ENCODE measurements around the gene LAMC1.

LAMC1 gene

GRCh38 chr1:182993746-182994145 lies 29.5 kb upstream of the LAMC1 start:
- H3K9ac ChIP-seq = no peak overlapping the region
- H3K27ac ChIP-seq = no peak overlapping the region
- H2AFZ ChIP-seq (ENCODE audit: low read depth) = no peak overlapping the region
- no peaks in the 10 kb centered on the region for H4K20me1 ChIP-seq (ENCODE audit: insufficient read depth)
- no peaks in the 10 kb centered on the region for H3K27me3 ChIP-seq (ENCODE audit: insufficient read depth, low read depth)
- no peaks in the 10 kb centered on the region for H3K79me2 ChIP-seq (ENCODE audit: insufficient read depth, low read depth)
- no peak overlapping the region for H3K4me3 ChIP-seq (IDR thresholded peaks at IDR 0.05; ENCODE audit: insufficient read depth, low read depth, low read length)
- H3K36me3 ChIP-seq (ENCODE audit: insufficient read depth) = no peaks in the 10 kb centered on the region
- H3K4me2 ChIP-seq = no peak overlapping the region
- no peaks in the 10 kb centered on the region for H3K4me1 ChIP-seq (ENCODE audit: low read depth, poor library complexity, severe bottlenecking)
- TF ChIP-seq, protein P1, sequence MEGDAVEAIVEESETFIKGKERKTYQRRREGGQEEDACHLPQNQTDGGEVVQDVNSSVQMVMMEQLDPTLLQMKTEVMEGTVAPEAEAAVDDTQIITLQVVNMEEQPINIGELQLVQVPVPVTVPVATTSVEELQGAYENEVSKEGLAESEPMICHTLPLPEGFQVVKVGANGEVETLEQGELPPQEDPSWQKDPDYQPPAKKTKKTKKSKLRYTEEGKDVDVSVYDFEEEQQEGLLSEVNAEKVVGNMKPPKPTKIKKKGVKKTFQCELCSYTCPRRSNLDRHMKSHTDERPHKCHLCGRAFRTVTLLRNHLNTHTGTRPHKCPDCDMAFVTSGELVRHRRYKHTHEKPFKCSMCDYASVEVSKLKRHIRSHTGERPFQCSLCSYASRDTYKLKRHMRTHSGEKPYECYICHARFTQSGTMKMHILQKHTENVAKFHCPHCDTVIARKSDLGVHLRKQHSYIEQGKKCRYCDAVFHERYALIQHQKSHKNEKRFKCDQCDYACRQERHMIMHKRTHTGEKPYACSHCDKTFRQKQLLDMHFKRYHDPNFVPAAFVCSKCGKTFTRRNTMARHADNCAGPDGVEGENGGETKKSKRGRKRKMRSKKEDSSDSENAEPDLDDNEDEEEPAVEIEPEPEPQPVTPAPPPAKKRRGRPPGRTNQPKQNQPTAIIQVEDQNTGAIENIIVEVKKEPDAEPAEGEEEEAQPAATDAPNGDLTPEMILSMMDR (conservative IDR thresholded peaks at IDR 0.05; ENCODE audit: low read depth, low read length) = no peak

DNA sequence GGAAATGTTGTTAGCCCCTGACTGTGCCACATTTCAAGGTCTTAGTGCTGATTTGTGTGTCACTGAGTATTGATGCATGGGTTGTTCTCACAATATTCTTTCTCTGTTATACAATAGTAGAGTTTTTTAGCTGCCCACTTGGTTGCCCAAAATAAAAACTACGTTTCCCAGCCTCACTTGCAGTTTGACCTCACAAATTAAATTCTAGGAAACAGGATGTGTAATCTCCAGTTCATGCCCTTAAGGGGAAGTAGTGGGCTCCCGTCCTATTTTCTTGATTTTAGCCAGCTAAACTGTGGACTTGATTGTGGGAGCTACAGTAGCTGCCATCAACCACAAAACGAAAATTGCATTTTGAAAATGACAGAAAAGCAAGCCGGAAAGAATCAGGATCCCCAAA lies 27.3 kb upstream of the LAMC1 start:
- H3K27me3 ChIP-seq (ENCODE audit: insufficient read depth, low read depth) = no peaks in the 10 kb centered on the region
- H3K4me3 ChIP-seq (IDR thresholded peaks at IDR 0.05; ENCODE audit: insufficient read depth, low read depth, low read length) = no peak overlapping the region
- no peaks in the 10 kb centered on the region for H4K20me1 ChIP-seq (ENCODE audit: insufficient read depth)
- no peak overlapping the region for H2AFZ ChIP-seq (ENCODE audit: low read depth)
- TF ChIP-seq, protein P1 (conservative IDR thresholded peaks at IDR 0.05; ENCODE audit: low read depth, low read length) = no peak
- H3K4me1 ChIP-seq (ENCODE audit: low read depth, poor library complexity, severe bottlenecking) = no peaks in the 10 kb centered on the region
- H3K9ac ChIP-seq = no peak overlapping the region
- H3K79me2 ChIP-seq (ENCODE audit: insufficient read depth, low read depth) = no peaks in the 10 kb centered on the region
- H3K4me2 ChIP-seq = no peak overlapping the region
- no peaks in the 10 kb centered on the region for H3K36me3 ChIP-seq (ENCODE audit: insufficient read depth)
- no peak overlapping the region for H3K27ac ChIP-seq

DNA sequence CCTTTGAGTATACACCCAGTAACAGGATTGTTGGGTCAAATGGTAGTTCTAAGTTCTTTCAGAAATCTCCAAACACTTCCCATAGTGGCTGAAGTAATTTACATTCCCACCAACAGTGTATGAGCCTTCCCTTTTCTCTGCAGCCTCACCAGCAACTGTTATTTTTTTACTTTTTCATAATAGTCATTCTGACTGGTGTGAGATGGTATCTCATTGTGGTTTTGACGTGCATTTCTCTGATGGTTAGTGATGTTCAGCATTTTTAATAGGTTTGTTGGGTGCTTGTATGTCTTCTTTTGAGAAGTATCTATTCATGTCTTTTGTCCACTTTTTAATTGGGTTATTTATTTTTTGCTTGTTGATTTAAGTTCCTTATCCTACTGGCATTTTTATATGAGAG lies 26.4 kb upstream of the LAMC1 start:
- Histone ChIP-seq H3K4me1 (ENCODE audit: low read depth, poor library complexity, severe bottlenecking) (no peaks in the 10 kb centered on the region), H4K20me1 (ENCODE audit: insufficient read depth) (no peaks in the 10 kb centered on the region), H3K4me2 (no peak overlapping the region), H3K36me3 (ENCODE audit: insufficient read depth) (no peaks in the 10 kb centered on the region), H3K27me3 (ENCODE audit: insufficient read depth, low read depth) (no peaks in the 10 kb centered on the region), H2AFZ (ENCODE audit: low read depth) (no peak overlapping the region), H3K9ac (no peak overlapping the region), H3K79me2 (ENCODE audit: insufficient read depth, low read depth) (no peaks in the 10 kb centered on the region), H3K4me3 (IDR thresholded peaks at IDR 0.05; ENCODE audit: insufficient read depth, low read depth, low read length) (no peak overlapping the region), H3K27ac (no peak overlapping the region)
- TF ChIP-seq, protein P1 (conservative IDR thresholded peaks at IDR 0.05; ENCODE audit: low read depth, low read length) = no peak

DNA sequence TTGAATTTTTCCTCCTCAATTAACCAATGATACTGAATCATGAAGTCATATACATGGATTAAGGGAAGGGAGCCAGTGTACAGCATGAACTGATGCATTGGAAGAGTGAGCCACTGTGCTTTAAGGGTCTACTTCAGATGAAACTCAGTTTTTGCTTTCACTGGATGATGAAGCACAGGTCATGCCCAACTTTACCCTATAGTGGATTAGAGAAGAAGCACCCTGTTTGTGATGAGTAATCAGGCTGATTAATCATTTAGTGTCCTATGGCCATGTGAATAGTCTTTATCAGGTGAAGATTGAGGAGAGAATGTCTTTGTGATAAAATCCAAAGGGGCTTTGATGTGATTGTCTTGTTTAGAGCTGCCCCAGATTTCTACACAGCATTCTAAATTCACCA lies 24.7 kb upstream of the LAMC1 start:
- Histone ChIP-seq H3K9ac (no peak overlapping the region), H4K20me1 (ENCODE audit: insufficient read depth) (no peaks in the 10 kb centered on the region), H3K4me3 (IDR thresholded peaks at IDR 0.05; ENCODE audit: insufficient read depth, low read depth, low read length) (no peak overlapping the region), H3K4me2 (no peak overlapping the region), H3K36me3 (ENCODE audit: insufficient read depth) (no peaks in the 10 kb centered on the region), H2AFZ (ENCODE audit: low read depth) (no peak overlapping the region), H3K4me1 (ENCODE audit: low read depth, poor library complexity, severe bottlenecking) (no peaks in the 10 kb centered on the region), H3K27ac (no peak overlapping the region), H3K79me2 (ENCODE audit: insufficient read depth, low read depth) (no peaks in the 10 kb centered on the region), H3K27me3 (ENCODE audit: insufficient read depth, low read depth) (no peaks in the 10 kb centered on the region)
- TF ChIP-seq, protein P1 (conservative IDR thresholded peaks at IDR 0.05; ENCODE audit: low read depth, low read length) = no peak
